Cardiac muscle cell (in vitro differentiated cells and primary cell): ENCODE data around the gene DNMT3A. TPM values are rescaled to one million over a fixed set of nuclear protein-coding genes. Genes with fewer than 3 reads are reported as not detected.

Experiments
- DNase-seq, 2 donors: peaks; one replicate each; pipeline versions ENCODE4 v3.0.0 to v3.0.0-alpha.2; 2010 to 2017; ENCODE audit warnings: low read depth in 1 of 2, low spot score in 1 of 2
- H3K27ac ChIP-seq: fragments of 200-600 bp; sonication (generic); 2 replicates; pipeline ENCODE4 v1.5.1; 2016
- H3K27me3 ChIP-seq: fragments of 200-600 bp; sonication (generic); 2 replicates; pipeline ENCODE4 v1.6.0; 2016; ENCODE audit warnings: control low read depth
- H3K36me3 ChIP-seq: fragments of 200-600 bp; sonication (generic); 2 replicates; pipeline ENCODE4 v1.5.1; 2016; ENCODE audit warnings: control low read depth
- H3K4me1 ChIP-seq: fragments of 200-600 bp; sonication (generic); 2 replicates; pipeline ENCODE4 v1.8.1; 2017; ENCODE audit warnings: low read depth, mild to moderate bottlenecking, mixed run types
- H3K4me3 ChIP-seq: fragments of 200-600 bp; sonication (generic); 2 replicates; pipeline ENCODE4 v1.5.1; 2016; ENCODE audit warnings: mild to moderate bottlenecking
- H3K9me3 ChIP-seq: fragments of 200-600 bp; sonication (generic); 2 replicates; pipeline ENCODE4 v1.5.1; 2017; ENCODE audit warnings: low read depth, mild to moderate bottlenecking, control low read depth
- CTCF ChIP-seq: IDR thresholded peaks from 2 replicates; pipeline ENCODE4 v1.5.1; 2012; ENCODE audit warnings: low read depth, mild to moderate bottlenecking, low read length
- polyA plus RNA-seq: library from polyadenylated mRNA; unstranded; fragments of >200 nt; fragmentation: Nextera tagmentation; extraction: Ambion mirVana; gene quantifications from 2 replicates; pipeline ENCODE4 v1.2.1, GENCODE V29; 2016
- total RNA-seq: library from RNA; depleted of rRNA; stranded (reverse); fragments of >200 nt; gene quantifications from 2 replicates; pipeline ENCODE4 v1.2.3, GENCODE V29; 2016

The DNMT3A gene
- total and polyA plus RNA-seq, 2 experiments from 2014 or later, result 52.9 to 116 TPM

DNA sequence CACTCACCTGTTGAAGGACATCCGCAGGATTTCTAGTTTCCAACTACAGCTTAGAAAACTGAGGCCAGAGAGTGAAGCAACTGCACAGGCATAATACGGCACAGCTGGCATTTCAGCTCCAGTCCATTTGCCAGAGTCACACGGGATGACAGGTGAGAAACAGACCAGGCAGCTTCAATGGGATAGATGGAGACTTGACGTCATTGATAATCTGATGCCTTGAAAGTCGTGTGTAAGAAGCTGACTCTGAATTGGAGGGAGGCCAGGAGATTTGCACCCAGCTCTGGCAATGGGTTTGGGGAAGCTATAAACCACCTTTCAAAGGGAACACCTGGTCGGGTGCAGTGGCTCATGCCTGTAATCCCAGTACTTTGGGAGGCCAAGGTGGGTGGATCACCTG is 12.4 kb upstream of the DNMT3A start:
- Histone ChIP-seq H3K4me3 (no peak overlapping the region), H3K36me3 (no peaks in the 10 kb centered on the region), H3K27ac (no peak overlapping the region), H3K27me3 (no peaks in the 10 kb centered on the region), H3K9me3 (no peaks in the 10 kb centered on the region), H3K4me1 (no peaks in the 10 kb centered on the region)
- no peak for TF ChIP-seq CTCF
- no peak for DNase-seq

GRCh38 chr2:25349397-25349796 is 7.7 kb upstream of the DNMT3A start:
- Histone ChIP-seq H3K4me3 (no peak overlapping the region), H3K27me3 (no peaks in the 10 kb centered on the region), H3K36me3 (no peaks in the 10 kb centered on the region), H3K4me1 (no peaks in the 10 kb centered on the region), H3K27ac (no peak overlapping the region), H3K9me3 (no peaks in the 10 kb centered on the region)
- no peak for TF ChIP-seq CTCF
- peak in 1 of 2 donors; percentile 83 for DNase-seq

- Histone ChIP-seq H3K36me3 (no peaks in the 10 kb centered on the region), H3K27me3 (no peaks in the 10 kb centered on the region), H3K27ac (no peak overlapping the region), H3K4me3 (no peak overlapping the region), H3K4me1 (no peaks in the 10 kb centered on the region), H3K9me3 (no peaks in the 10 kb centered on the region)
- no peak for DNase-seq
- no peak for TF ChIP-seq CTCF
Observed at GRCh38 chr2:25347846-25348245, 6.1 kb upstream of the DNMT3A start.

DNA sequence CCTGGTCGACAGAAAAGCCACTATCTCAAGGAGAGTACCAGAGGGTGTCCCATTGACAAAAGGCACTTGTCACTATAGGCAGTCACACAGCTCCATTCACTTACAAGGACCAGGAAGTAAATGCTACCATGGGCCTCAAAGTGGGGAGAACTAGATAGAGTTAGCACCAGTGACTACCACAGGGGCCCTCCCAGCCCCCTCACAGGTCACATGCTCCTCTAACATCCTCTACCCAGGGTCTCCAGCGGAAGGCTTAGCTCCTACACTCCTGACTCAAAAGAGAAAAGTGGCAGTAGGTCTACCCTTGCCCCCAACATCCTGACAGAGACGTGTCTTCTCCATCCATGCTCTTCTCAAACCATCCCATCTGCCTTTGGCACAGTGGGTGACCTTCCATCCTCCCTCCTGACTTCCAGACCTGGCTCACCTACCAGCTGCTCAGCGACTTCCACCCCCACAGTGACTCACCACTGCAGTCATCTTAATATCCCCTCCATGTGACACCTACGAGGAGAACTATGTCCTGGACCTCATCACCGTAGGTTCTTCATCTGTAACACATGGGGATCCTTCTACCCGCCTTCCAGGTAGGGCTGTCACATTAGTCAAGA is 5.6 kb upstream of the DNMT3A start:
- TF ChIP-seq CTCF, result no peak
- DNase-seq, result no peak
- Histone ChIP-seq H3K27me3 (no peaks in the 10 kb centered on the region), H3K36me3 (no peaks in the 10 kb centered on the region), H3K4me1 (peaks cover 3% of the 10 kb centered on the region), H3K4me3 (no peak overlapping the region), H3K9me3 (no peaks in the 10 kb centered on the region), H3K27ac (no peak overlapping the region)

DNA sequence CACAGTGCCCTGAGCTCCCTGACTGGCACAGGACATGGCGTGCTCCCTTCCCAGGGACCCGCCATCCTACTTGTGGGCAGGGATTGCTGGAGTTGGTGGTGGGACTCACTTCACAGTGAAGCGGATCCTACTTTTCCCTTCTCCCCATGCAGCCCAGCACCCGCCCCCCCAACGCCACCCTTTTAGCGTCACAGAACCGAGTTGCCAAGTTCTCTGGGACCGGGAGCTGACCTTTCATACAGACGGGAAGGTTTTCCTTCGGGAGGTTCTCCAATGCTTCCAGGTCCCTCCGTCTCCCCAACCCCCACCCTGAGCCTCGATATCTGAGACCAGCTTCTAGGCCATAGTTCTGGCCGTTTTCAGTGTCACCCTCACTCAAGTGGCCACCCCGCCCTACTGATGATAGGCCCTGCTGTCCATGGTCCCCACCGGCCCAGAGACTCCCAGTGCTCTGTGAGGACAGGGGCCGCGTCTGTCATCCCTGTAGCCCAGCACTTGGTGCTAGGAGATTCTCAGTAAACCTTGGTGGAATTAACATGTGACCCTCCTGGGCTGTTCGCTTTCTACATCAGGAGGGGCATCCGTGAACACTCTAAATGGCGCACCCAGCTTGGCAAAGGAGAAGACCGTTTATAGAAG is 1.6 kb upstream of the DNMT3A start:
- Histone ChIP-seq H3K4me3 (no peak overlapping the region), H3K36me3 (no peaks in the 10 kb centered on the region), H3K27me3 (no peaks in the 10 kb centered on the region), H3K9me3 (no peaks in the 10 kb centered on the region), H3K4me1 (peaks cover 15% of the 10 kb centered on the region), H3K27ac (no peak overlapping the region)
- no peak for DNase-seq
- no peak for TF ChIP-seq CTCF
